22Rv1 (cell line): ENCODE measurements around the gene NUP160.
"Not testable (repeated sequence)": the region's sequence is repeated elsewhere in the genome, so short reads cannot be mapped to it uniquely, and the experiment has no call there.

Experiments
- CTCF ChIP-seq: fragments of 450-650 bp; IDR thresholded peaks from 2 replicates; pipeline ENCODE4 v1.5.1; 2017; ENCODE audit warnings: mild to moderate bottlenecking
- ZFX ChIP-seq: fragments of 450-650 bp; IDR thresholded peaks from 2 replicates; pipeline ENCODE4 v1.6.1; 2017; ENCODE audit warnings: antibody characterized with exemption, borderline replicate concordance

- not testable (repeated sequence) for TF ChIP-seq CTCF, ZFX
Measured at GRCh38 chr11:47892546-47893276, 44.6 kb upstream of the NUP160 start.
